ENCODE results near the gene MN1.

Gene MN1

DNA sequence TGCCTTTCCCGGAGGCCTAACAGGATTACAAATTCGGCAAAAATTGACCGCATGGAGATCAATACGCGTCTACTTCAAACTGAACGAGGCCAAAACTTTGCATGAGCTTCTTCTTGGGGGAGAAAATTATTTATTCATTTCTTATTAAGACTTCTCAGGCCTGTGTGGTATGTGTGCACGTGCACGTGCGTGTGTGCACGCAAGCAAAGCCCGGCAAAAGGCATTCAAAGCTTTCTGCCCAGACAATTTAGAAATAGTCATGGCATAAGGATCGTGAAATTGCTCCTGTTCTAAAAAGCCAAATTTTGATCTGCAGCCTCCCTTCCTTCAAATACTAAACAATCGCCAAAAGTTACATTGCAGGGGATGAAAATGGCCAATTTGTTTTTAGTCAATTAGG, 14.6 kb downstream of the MN1 start:
- Mint-ChIP-seq H3K27me3 (ENCODE audit: low read depth) (peaks cover 14% of the 10 kb centered on the region), H3K4me3 (no peak overlapping the region), H3K9me3 (no peaks in the 10 kb centered on the region), H3K4me1 (ENCODE audit: low read depth) (no peaks in the 10 kb centered on the region), H3K36me3 (ENCODE audit: low read depth) (no peaks in the 10 kb centered on the region), H3K27ac (no peak overlapping the region)

DNA sequence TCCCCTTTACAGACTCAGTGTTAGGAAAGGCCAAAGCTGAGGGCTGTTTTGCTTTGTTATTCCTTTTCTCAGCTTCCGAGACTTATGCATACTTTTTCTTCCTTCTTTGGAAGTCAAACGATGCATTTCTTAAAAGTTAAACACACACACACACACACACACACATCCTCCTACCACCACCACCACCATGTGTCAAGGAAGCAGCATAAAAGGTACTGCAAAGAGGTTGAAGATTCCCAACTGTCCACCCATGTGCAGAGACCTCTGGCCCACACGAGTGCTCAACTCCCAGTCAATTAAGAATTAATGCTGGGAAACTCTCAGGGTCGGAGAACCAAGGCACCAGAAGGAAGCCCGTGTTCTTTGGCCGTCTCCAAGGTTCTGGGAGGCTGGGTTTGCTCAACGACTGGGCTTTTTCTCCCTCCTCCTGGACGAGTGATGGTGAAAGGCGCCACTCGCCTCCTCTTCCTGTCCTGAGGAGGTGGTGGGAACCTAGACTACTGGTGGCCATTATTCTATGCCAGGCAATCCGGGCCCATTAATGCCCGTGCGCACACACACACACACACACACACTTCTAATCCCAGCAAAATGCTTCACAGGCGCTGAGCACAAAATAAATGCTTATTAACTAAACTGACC, 15.1 kb downstream of the MN1 start:
- no peaks in the 10 kb centered on the region for H3K9me3 Mint-ChIP-seq

DNA sequence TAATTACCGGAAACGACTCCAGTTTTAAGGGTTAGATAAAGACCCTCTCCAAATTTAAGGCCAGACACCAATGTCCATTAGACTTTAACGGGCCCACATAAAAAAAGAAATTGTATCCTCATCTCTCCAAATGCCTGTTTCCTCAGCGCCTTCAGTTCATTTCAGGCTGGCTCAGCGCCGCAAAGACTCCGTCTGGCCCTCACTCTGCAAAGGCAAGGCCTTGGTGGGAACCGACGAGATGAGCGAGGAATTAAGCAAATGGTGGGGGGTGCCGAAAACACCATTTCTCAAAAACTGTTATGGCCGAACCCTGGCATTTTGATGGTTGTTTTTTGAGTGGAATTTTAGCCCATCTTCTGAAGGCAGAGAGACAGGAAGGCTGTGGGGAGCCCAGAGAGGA, 15.7 kb downstream of the MN1 start:
- Mint-ChIP-seq H3K27me3 (ENCODE audit: low read depth) (peaks cover 14% of the 10 kb centered on the region), H3K27ac (no peak overlapping the region), H3K4me3 (no peak overlapping the region), H3K36me3 (ENCODE audit: low read depth) (no peaks in the 10 kb centered on the region), H3K9me3 (no peaks in the 10 kb centered on the region), H3K4me1 (ENCODE audit: low read depth) (no peaks in the 10 kb centered on the region)

More for the DNA sequence above, 15.1 kb downstream of the MN1 start:
- no peak overlapping the region for H3K4me3 Mint-ChIP-seq
- peaks cover 14% of the 10 kb centered on the region for H3K27me3 Mint-ChIP-seq (ENCODE audit: low read depth)
- H3K27ac Mint-ChIP-seq = no peak overlapping the region
- no peaks in the 10 kb centered on the region for H3K36me3 Mint-ChIP-seq (ENCODE audit: low read depth)
- H3K4me1 Mint-ChIP-seq (ENCODE audit: low read depth) = no peaks in the 10 kb centered on the region

DNA sequence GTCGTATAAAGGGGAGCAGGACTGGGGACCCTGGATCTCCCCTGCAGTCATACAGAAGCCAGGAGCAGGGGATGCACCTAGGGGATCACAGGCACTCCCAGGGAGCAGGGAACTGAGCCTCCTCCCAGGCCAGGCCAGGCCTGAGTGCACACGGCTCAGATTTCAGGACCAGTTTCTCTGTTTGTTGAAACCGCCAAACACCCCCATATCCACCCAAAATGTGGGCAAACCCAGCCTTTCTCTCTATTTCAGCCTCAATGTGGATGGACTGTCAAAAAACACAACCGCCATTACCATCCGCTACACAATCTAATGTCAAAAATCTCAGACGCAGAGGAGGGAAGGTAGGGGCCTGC, 17.5 kb downstream of the MN1 start:
- H3K27ac Mint-ChIP-seq = no peak overlapping the region
- no peak overlapping the region for H3K4me3 Mint-ChIP-seq
- H3K27me3 Mint-ChIP-seq (ENCODE audit: low read depth) = peaks cover 14% of the 10 kb centered on the region
- no peaks in the 10 kb centered on the region for H3K36me3 Mint-ChIP-seq (ENCODE audit: low read depth)
- no peaks in the 10 kb centered on the region for H3K4me1 Mint-ChIP-seq (ENCODE audit: low read depth)
- no peaks in the 10 kb centered on the region for H3K9me3 Mint-ChIP-seq

DNA sequence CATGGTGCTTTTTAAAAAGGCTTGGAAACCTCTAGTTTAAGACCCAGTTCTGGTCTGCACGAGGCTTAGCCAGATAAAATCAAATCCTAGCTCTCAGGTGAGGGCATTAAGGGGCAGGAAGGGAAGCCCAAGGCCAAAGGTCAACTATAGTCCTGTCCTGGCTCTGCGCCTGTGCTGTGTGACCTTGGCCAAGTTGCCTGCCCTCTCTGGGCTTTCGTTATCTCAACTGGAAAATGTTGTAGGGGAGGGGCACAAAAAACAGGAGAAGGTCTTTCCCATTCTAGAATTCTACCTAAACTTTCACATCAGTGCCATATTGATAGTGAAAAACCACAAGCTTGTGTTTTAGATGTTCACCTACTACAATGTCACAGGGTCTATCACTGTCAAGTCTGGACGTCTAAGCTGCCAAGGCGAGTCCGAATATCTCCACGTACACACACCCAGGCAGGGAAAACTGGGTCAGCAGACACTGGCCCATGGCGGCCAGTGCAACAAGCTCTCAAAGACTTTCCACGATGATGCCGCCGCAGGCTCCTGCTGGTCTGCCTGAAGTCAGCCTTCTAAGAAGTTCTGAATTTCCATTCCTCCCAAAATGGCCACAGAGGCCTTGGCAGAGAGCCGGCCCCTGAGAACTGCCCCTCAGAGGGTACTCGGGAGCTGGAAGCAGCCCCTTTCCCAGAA, 18.0 kb downstream of the MN1 start:
- H3K4me1 Mint-ChIP-seq (ENCODE audit: low read depth) = no peaks in the 10 kb centered on the region
- no peaks in the 10 kb centered on the region for H3K9me3 Mint-ChIP-seq
- no peak overlapping the region for H3K4me3 Mint-ChIP-seq
- no peaks in the 10 kb centered on the region for H3K36me3 Mint-ChIP-seq (ENCODE audit: low read depth)
- H3K27me3 Mint-ChIP-seq (ENCODE audit: low read depth) = peaks cover 13% of the 10 kb centered on the region
- H3K27ac Mint-ChIP-seq = no peak overlapping the region

DNA sequence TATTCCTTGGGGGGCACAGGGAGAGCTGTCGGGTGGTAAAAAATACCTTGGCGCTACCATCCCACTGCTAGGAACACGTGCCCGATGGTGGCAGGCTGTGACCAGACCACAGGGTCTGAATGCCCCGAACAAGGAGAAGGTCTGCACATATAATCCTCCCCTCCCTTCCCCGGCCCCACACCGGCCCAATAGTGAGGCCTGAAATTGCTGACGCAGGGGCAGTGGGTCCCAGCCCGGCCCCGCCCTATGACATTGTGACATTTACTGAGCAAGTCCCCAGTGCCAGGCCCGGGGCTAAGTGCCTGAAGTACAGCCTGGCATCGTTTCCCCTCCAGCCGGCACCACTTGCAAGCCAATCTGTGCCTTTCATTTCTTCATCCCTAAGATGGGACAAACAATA, 19.5 kb downstream of the MN1 start:
- Mint-ChIP-seq H3K4me3 (no peak overlapping the region), H3K27ac (no peak overlapping the region), H3K4me1 (ENCODE audit: low read depth) (no peaks in the 10 kb centered on the region), H3K36me3 (ENCODE audit: low read depth) (no peaks in the 10 kb centered on the region), H3K9me3 (no peaks in the 10 kb centered on the region), H3K27me3 (ENCODE audit: low read depth) (peaks cover 8% of the 10 kb centered on the region)

DNA sequence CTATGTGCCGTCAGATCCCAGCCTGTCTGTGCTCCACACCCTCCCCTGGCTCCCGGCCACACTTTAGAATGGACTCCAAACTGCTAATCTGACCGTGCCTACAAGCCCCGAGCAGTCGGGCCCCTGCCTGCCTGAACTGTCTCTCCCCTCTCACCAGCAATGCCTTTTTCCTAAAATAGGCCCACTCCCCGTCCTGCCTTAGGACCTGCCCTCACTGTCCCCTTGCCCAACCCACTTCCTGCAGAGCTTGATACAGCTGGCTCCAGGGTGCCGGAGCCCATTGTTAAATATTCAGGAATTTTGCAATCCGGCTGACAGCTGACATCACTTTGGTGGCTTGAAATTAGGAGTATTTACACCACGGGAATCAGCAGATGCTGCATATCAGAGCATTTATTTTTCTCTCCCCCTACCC, 21.4 kb downstream of the MN1 start:
- Mint-ChIP-seq H3K27ac (no peak overlapping the region), H3K4me3 (no peak overlapping the region), H3K4me1 (ENCODE audit: low read depth) (no peaks in the 10 kb centered on the region), H3K36me3 (ENCODE audit: low read depth) (no peaks in the 10 kb centered on the region), H3K9me3 (no peaks in the 10 kb centered on the region), H3K27me3 (ENCODE audit: low read depth) (peaks cover 11% of the 10 kb centered on the region)

DNA sequence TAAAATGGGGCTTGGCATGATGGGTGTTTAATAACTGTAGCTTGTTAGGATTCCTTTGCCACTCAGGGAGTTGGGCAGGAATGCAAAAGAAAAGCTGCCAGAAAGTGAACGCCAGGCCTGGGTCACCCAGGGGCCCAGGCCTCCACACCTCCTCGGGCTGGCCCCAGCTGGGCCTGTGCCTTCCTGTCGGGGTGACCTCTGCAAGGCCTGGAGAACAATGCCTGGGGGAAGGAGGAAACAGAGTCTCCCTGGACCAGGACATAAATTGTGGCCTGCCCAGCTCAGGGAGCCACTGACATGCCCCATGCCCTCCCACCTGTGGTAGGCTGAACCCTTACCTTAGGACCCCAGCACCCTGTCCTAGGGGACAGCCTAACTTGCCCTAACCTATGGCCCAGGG, 21.9 kb downstream of the MN1 start:
- Mint-ChIP-seq H3K27me3 (ENCODE audit: low read depth) (peaks cover 6% of the 10 kb centered on the region), H3K27ac (no peak overlapping the region)

DNA sequence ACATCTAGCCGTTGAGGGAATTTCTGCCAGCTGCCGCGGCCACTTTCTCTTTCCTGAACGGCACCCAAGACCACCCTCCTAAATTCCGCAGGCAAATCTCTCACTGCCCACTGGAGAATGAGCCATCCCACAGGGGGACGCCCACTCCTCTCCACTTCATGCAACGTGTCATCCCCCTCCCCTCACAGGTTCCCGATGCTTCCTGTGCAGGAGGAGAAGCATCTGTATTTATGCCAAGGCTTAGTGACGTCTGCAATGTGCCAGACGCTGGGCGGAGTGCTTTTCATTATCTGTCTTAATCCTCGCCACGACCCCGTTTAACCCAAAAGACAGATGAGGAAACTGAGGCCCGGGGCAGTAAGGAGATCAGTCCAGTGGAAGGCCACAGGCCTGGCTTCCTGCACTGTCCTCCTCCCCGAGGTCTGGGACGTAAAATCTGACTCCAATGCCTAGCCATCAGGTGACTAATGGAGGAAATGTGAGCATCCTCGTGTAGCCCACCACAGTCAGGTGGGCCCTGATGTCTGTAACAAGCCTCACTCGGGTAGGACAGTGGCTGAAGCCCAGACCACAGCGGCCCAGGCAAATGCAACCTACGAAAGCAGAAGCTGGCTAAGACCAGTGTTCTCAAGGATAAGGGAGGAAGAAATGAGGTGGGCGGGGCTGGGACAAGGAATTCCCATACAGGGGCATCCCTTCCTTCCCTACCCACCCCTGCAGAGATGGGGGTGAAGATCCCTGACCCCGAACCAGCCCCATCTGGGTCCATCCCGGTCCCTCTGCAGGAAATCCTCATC, 23.1 kb downstream of the MN1 start:
- Mint-ChIP-seq H3K4me1 (ENCODE audit: low read depth) (no peaks in the 10 kb centered on the region), H3K27ac (no peak overlapping the region), H3K4me3 (no peak overlapping the region), H3K27me3 (ENCODE audit: low read depth) (peaks cover 6% of the 10 kb centered on the region), H3K9me3 (no peaks in the 10 kb centered on the region), H3K36me3 (ENCODE audit: low read depth) (no peaks in the 10 kb centered on the region)

More for the DNA sequence above, 21.9 kb downstream of the MN1 start:
- no peak overlapping the region for H3K4me3 Mint-ChIP-seq
- H3K9me3 Mint-ChIP-seq = no peaks in the 10 kb centered on the region
- H3K36me3 Mint-ChIP-seq (ENCODE audit: low read depth) = no peaks in the 10 kb centered on the region
- H3K4me1 Mint-ChIP-seq (ENCODE audit: low read depth) = no peaks in the 10 kb centered on the region

DNA sequence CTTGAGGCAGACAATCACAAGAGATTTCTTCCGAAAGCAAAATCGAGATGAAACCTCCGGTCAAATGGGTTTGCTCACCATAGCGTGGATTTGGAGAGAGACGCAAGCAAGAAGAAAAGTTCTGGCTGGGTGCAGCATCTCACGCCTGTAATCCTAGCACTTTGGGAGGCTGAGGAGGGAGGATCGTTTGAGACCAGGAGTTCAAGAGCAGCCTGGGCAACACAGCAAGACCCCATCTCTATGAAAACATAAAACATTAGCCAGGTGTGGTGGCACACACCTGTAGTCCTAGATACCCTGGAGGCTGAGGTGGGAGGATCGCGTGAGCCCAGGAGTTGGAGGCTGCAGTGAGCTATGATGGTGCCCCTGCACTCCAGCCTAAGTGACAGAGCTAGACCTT, 24.4 kb downstream of the MN1 start:
- H3K36me3 Mint-ChIP-seq (ENCODE audit: low read depth) = no peaks in the 10 kb centered on the region
- H3K9me3 Mint-ChIP-seq = no peaks in the 10 kb centered on the region
- no peaks in the 10 kb centered on the region for H3K4me1 Mint-ChIP-seq (ENCODE audit: low read depth)
- peaks cover 6% of the 10 kb centered on the region for H3K27me3 Mint-ChIP-seq (ENCODE audit: low read depth)
- no peak overlapping the region for H3K4me3 Mint-ChIP-seq
- H3K27ac Mint-ChIP-seq = no peak overlapping the region

DNA sequence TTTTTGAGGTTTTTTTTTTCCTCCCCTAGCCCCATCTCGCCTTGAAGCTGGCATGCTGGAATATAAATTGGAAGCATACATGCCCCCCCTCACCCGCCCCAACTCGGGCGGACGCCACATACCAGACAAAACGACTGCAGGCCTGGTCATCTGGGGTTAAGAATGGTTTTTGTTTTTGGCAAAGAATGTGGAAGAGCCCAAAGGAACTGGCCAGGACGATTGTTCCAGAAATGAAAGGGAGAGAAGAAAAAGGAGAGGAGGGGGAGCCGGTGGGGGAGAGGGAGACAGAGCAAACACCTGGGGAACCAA, 25.0 kb downstream of the MN1 start:
- H3K9me3 Mint-ChIP-seq = no peaks in the 10 kb centered on the region
- H3K4me3 Mint-ChIP-seq = no peak overlapping the region
- H3K36me3 Mint-ChIP-seq (ENCODE audit: low read depth) = no peaks in the 10 kb centered on the region
- no peak overlapping the region for H3K27ac Mint-ChIP-seq
- no peaks in the 10 kb centered on the region for H3K4me1 Mint-ChIP-seq (ENCODE audit: low read depth)
- peaks cover 6% of the 10 kb centered on the region for H3K27me3 Mint-ChIP-seq (ENCODE audit: low read depth)

DNA sequence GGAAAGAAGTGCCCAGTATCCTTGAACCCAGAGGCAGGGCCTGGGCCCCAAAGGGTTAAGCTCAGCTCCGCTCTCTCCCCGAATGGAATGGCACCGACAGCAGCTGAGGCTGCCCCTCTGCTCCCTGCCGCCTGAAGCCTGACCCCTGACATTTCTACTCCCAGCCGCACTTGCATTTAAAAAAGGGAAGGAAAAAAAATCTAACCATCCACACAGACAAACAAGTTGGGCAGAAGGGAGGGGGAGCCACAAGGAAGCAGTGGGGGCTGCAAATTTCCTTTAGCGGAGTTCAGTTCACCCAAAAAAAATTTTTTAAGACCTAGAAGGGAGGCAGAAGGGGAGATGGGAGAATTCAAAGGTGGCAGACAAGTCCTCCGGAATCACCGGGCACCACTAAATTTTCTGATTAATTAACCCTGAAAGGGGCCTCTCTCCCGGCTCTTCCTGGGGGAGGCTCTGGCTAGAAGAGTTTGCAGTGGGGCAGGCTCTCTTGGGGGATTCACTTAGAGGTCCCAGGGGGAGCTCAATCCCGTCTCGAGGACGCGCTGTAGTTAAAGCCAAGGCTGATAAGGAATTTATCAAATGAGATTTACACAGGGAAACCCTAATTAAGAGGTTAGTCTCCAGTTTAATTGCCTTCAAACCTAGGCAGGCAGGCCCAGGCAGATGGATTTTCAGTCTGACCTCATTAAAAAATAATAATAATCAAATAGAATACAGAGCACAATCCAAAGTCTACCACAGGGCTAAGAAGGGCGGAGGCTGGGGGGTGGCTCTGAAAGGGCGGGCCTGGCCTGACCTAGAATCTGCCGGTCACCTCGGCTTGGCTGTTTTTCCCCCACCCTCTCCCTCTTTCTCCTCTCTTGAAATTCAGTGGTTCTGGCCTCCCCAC, 25.6 kb downstream of the MN1 start:
- Mint-ChIP-seq H3K4me1 (ENCODE audit: low read depth) (no peaks in the 10 kb centered on the region), H3K9me3 (no peaks in the 10 kb centered on the region), H3K27me3 (ENCODE audit: low read depth) (peaks cover 6% of the 10 kb centered on the region), H3K36me3 (ENCODE audit: low read depth) (no peaks in the 10 kb centered on the region), H3K27ac (no peak overlapping the region), H3K4me3 (no peak overlapping the region)

DNA sequence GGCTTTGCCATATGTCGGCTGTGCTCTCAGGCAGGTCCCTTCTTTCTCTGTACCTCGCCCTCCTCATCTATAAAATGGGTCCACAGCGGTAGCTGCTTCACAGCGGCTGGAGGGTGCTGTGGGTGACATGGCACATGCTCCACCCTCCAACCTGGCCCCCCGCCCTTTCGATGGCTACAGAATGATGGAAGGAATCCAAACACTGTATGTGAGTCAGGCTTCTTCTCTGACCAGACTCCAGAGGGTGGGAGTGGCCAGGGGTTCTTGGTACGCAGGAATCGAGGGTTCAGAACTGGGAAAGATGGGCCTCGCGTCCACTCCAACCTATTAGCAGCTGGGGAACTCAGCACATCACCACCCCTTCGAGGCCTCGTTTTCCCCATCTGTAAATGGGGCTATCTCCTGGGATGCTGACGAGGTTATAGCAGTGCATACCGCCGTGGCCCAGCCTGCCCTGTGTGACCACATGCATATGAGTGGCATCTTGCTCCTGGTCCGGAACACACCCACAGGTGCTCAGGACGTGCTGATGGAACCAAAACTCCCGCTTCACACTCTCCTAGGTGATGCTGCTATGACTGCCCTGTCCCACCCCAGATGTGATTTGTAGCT, 26.4 kb downstream of the MN1 start:
- no peaks in the 10 kb centered on the region for H3K36me3 Mint-ChIP-seq (ENCODE audit: low read depth)
- H3K27me3 Mint-ChIP-seq (ENCODE audit: low read depth) = peaks cover 6% of the 10 kb centered on the region
- H3K9me3 Mint-ChIP-seq = no peaks in the 10 kb centered on the region
- H3K4me3 Mint-ChIP-seq = no peak overlapping the region
- H3K27ac Mint-ChIP-seq = no peak overlapping the region
- no peaks in the 10 kb centered on the region for H3K4me1 Mint-ChIP-seq (ENCODE audit: low read depth)

DNA sequence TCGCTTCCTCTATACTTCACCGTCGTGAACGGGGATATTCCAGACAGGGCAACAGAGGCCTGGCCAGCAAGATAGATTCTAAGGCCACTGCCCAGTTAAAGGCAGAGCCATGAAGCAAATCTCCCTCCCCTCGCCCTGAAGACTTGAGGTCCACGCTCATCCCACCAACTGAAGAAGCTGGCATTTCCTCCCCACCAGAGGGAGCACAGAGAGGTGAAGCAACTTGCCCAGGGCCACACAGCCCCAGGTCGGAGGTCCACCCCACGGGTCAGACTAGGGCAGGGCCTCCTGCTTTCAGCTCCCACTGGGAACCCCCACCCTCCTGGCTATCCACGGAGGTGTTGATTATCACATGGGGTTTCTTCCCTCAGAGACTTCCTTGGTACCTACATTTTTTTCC, 27.4 kb downstream of the MN1 start:
- no peaks in the 10 kb centered on the region for H3K36me3 Mint-ChIP-seq (ENCODE audit: low read depth)
- no peak overlapping the region for H3K4me3 Mint-ChIP-seq
- no peaks in the 10 kb centered on the region for H3K4me1 Mint-ChIP-seq (ENCODE audit: low read depth)
- no peaks in the 10 kb centered on the region for H3K9me3 Mint-ChIP-seq
- H3K27me3 Mint-ChIP-seq (ENCODE audit: low read depth) = peaks cover 6% of the 10 kb centered on the region
- H3K27ac Mint-ChIP-seq = no peak overlapping the region
